K562 (cell line): ENCODE results near the gene ADAMTS14. TPM values are rescaled to one million over a fixed set of nuclear protein-coding genes. Genes with fewer than 3 reads are reported as not detected.

ENCODE experiments used
- BRCA1 ChIP-seq, 2 experiments: fragments of 450-650 bp in 1 of 2; sonication (generic) in 1 of 2; formaldehyde crosslinking in 1 of 2; IDR thresholded peaks; 2 replicates each; pipeline versions ENCODE4 v1.5.0 to v1.6.1; 2017 to 2020; ENCODE audit warnings: mild to moderate bottlenecking in 1 of 2, missing genetic modification reagents in 1 of 2
- CREB5 ChIP-seq: fragments of 250-450 bp; sonication (Bioruptor Pico); IDR thresholded peaks from 2 replicates; pipeline ENCODE4 v1.5.0; 2020; ENCODE audit warnings: mild to moderate bottlenecking
- E2F5 ChIP-seq: sonication (generic); formaldehyde crosslinking; IDR thresholded peaks from 2 replicates; pipeline ENCODE4 v1.8.0; 2022; ENCODE audit warnings: mild to moderate bottlenecking, missing genetic modification reagents
- HNRNPL ChIP-seq: fragments of 200-400 bp; formaldehyde crosslinking; IDR thresholded peaks from 2 replicates; pipeline ENCODE4 v1.6.1; 2017; ENCODE audit warnings: low read depth, mild to moderate bottlenecking, low read length
- KDM2B ChIP-seq: fragments of 250-450 bp; sonication (Bioruptor Pico); IDR thresholded peaks from 2 replicates; pipeline ENCODE4 v1.8.0; 2021; ENCODE audit warnings: mild to moderate bottlenecking, moderate library complexity
- MAFF ChIP-seq: IDR thresholded peaks from 2 replicates; pipeline ENCODE4 v1.6.1; 2012; ENCODE audit warnings: low read length, improper control_type of control experiment
- MLX ChIP-seq, 2 experiments: fragments of 450-650 bp in 1 of 2; sonication (generic) in 1 of 2; formaldehyde crosslinking; conservative IDR thresholded peaks; 2 replicates each; pipeline versions ENCODE4 v1.4.0 to v1.8.1; 2020 to 2022; ENCODE audit warnings: mild to moderate bottlenecking in 1 of 2, missing genetic modification reagents in 1 of 2
- MTA1 ChIP-seq: fragments of 450-650 bp; IDR thresholded peaks from 2 replicates; pipeline ENCODE4 v1.6.1; 2017; ENCODE audit warnings: borderline replicate concordance
- NBN ChIP-seq: fragments of 450-650 bp; IDR thresholded peaks from 2 replicates; pipeline ENCODE4 v1.6.1; 2016; ENCODE audit warnings: low read depth, mild to moderate bottlenecking
- NEUROD1 ChIP-seq: fragments of 150-350 bp; IDR thresholded peaks from 2 replicates; pipeline ENCODE4 v1.6.1; 2014; ENCODE audit warnings: borderline replicate concordance, low read length, low read depth; ENCODE audit not compliant: partially characterized antibody
- NR2C1 ChIP-seq, 2 experiments: fragments of 450-650 bp; IDR thresholded peaks; 2 replicates each; pipeline ENCODE4 v1.6.1; 2017; ENCODE audit warnings: mild to moderate bottlenecking in 2 of 2, antibody characterized with exemption in 1 of 2, inconsistent platforms in 1 of 2, missing compliant biosample characterization in 1 of 2, missing genetic modification characterization in 1 of 2
- SAP30 ChIP-seq: fragments of 200-600 bp; sonication (generic); IDR thresholded peaks from 2 replicates; pipeline ENCODE4 v1.6.1; 2012; ENCODE audit warnings: borderline replicate concordance, low read depth, mild to moderate bottlenecking, moderate library complexity, low read length, control low read depth, inconsistent platforms; ENCODE audit not compliant: insufficient read depth, poor library complexity, severe bottlenecking
- TEAD4 ChIP-seq, 2 experiments: sonication (generic) in 1 of 2; formaldehyde crosslinking in 1 of 2; IDR thresholded peaks; 2 replicates each; pipeline versions ENCODE4 v1.6.1 to v1.8.0; 2012 to 2022; ENCODE audit warnings: borderline replicate concordance in 1 of 2, inconsistent platforms in 1 of 2, low read length in 1 of 2, mild to moderate bottlenecking in 1 of 2, missing genetic modification reagents in 1 of 2
- ZFX ChIP-seq: sonication (generic); formaldehyde crosslinking; IDR thresholded peaks from 2 replicates; pipeline ENCODE4 v1.8.0; 2022; ENCODE audit warnings: mild to moderate bottlenecking, missing genetic modification reagents, moderate library complexity
- ZNF124 ChIP-seq: sonication (generic); formaldehyde crosslinking; IDR thresholded peaks from 2 replicates; pipeline ENCODE4 v1.8.1; 2022; ENCODE audit warnings: missing genetic modification reagents
- ZNF146 ChIP-seq: IDR thresholded peaks from one replicate; pipeline ENCODE4 v1.6.1; 2018; ENCODE audit warnings: missing compliant biosample characterization; ENCODE audit not compliant: unreplicated experiment
- ZNF512 ChIP-seq: IDR thresholded peaks from 2 replicates; pipeline ENCODE4 v1.6.1; 2016; ENCODE audit warnings: missing genetic modification characterization, missing compliant biosample characterization
- ZNF699 ChIP-seq: fragments of 250-450 bp; sonication (Bioruptor Pico); IDR thresholded peaks from 2 replicates; pipeline ENCODE4 v1.8.0; 2021; ENCODE audit warnings: mild to moderate bottlenecking, moderate library complexity; ENCODE audit not compliant: insufficient replicate concordance
- polyA plus RNA-seq, 8 experiments: library from polyadenylated mRNA; depleted of rRNA in 4 of 8; stranded (reverse) in 5 of 8; unstranded in 3 of 8; fragments of >200 nt; fragmentation: Nextera tagmentation in 2 of 8; fragmentation: Illumina TruSeq in 1 of 8; extraction: Ambion mirVana in 2 of 8; extraction: Trizol in 1 of 8; gene quantifications; 2 replicates each; pipeline versions ENCODE4 v1.2.1 to v1.2.3, GENCODE V29; 2011 to 2014; ENCODE audit warnings: inconsistent platforms in 1 of 8, missing spikeins in 1 of 8
- total RNA-seq, 7 experiments: library from RNA; depleted of rRNA in 6 of 7; stranded (reverse); fragments of >200 nt in 6 of 7; fragmentation: Illumina TruSeq in 2 of 7; extraction: Trizol in 2 of 7; gene quantifications; 2 replicates each; pipeline versions ENCODE4 v1.2.1 to v1.2.3, GENCODE V29; 2011 to 2021; ENCODE audit warnings: low replicate concordance in 1 of 7
- TF ChIP-seq, protein P1 (sequence below), 2 experiments: fragments of 200-800 bp in 1 of 2; sonication (Bioruptor generic) in 1 of 2; sonication (generic) in 1 of 2; formaldehyde crosslinking in 1 of 2; IDR thresholded peaks in 1 of 2; conservative IDR thresholded peaks in 1 of 2; 2 replicates each; pipeline versions ENCODE4 v1.5.0 to v1.6.1; 2016 to 2020; ENCODE audit warnings: missing compliant biosample characterization in 1 of 2, missing genetic modification characterization in 1 of 2, missing genetic modification reagents in 1 of 2

The ADAMTS14 gene
- total and polyA plus RNA-seq, 9 of the 15 experiments (the other 6 are each of a cell fraction or from before 2014, with no cell fraction given) = 0.04 to 37.4 (median 15.9) TPM

DNA sequence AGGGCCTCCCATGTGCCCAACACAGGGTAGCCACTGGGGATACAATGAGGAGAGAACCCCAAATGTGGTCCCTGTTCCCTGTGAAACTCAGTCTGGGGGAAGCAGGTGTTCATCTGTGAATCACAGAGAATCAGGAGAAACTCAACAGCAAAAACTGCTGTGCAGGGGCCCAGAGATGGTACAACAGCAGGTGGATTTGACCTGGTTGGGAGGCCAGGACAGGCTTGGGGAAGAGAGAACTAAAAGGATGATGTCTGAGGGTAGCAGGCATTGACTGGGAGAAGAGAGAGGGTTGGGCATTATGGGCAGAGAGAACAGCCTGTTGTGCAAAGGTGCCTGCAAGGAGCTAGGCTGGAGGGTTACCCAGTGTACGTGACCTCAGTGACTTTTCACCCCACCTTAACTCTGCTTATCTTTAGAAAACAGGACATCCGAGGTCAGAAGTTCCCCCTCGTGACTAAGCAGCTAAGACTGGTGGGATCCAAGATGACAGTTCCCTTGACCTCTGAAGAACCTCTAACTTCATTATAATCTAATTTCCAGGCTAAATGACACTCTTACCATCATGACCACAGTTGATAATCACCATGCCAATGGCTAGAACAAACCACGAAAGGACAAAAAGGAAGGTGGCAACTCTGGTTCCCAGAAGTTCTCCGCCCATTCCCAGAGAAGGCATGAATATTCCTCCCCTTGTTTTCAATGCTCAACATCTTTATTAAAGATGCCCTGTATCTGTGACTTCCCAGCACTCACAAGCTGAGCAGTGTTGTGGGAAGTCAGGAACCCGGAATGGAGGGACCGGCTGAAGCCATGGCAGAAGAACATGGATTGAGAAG, 5.1 kb upstream of the ADAMTS14 start (continued):
- TF ChIP-seq NBN = peak; percentile 98
- TF ChIP-seq, protein P1, sequence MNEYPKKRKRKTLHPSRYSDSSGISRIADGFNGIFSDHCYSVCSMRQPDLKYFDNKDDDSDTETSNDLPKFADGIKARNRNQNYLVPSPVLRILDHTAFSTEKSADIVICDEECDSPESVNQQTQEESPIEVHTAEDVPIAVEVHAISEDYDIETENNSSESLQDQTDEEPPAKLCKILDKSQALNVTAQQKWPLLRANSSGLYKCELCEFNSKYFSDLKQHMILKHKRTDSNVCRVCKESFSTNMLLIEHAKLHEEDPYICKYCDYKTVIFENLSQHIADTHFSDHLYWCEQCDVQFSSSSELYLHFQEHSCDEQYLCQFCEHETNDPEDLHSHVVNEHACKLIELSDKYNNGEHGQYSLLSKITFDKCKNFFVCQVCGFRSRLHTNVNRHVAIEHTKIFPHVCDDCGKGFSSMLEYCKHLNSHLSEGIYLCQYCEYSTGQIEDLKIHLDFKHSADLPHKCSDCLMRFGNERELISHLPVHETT (CRISPR knock-in tag; conservative IDR thresholded peaks at IDR 0.05 in 1 of 2, IDR thresholded peaks at IDR 0.05 in 1 of 2) = peak in 1 of 2 experiments; percentile 89; a peak in 2 of 4 replicates
- TF ChIP-seq HNRNPL = peak; percentile 76; the same call in 1 of the 2 replicates
- TF ChIP-seq ZNF699 (CRISPR knock-in tag) = no peak
- TF ChIP-seq TEAD4 (IDR thresholded peaks at IDR 0.05; ENCODE audit: low read length) = peak; percentile 95
- no peak for TF ChIP-seq TEAD4 (CRISPR knock-in tag; IDR thresholded peaks at IDR 0.05; ENCODE audit: borderline replicate concordance)
- TF ChIP-seq SAP30 = no peak
- TF ChIP-seq ZNF512 (tag) = no peak
- no peak; the same call in 1 of the 2 replicates for TF ChIP-seq ZFX (CRISPR knock-in tag)
- TF ChIP-seq ZNF124 (CRISPR knock-in tag) = no peak
- 0 out of 2 replicates have a peak, but pooled peaks have one; percentile 77 for TF ChIP-seq KDM2B (CRISPR knock-in tag)
- TF ChIP-seq E2F5 (CRISPR knock-in tag) = no peak
- TF ChIP-seq MTA1 = peak; percentile 89
- peak; percentile 75; the same call in 1 of the 2 replicates for TF ChIP-seq CREB5 (CRISPR knock-in tag)
- no peak for TF ChIP-seq ZNF146 (CRISPR knock-in tag)
- no peak for TF ChIP-seq BRCA1 (IDR thresholded peaks at IDR 0.05)
- no peak for TF ChIP-seq BRCA1 (CRISPR knock-in tag; IDR thresholded peaks at IDR 0.05)
- no peak for TF ChIP-seq NR2C1 (IDR thresholded peaks at IDR 0.05)
- TF ChIP-seq NR2C1 (tag; IDR thresholded peaks at IDR 0.05) = peak; percentile 98
- TF ChIP-seq MLX (CRISPR knock-in tag; conservative IDR thresholded peaks at IDR 0.05) = no peak
- TF ChIP-seq MAFF = peak; percentile 83
- TF ChIP-seq NEUROD1 = peak; percentile 93
